Calu3 (cell line): ENCODE data around the gene HAUS7. TPM values are rescaled to one million over a fixed set of nuclear protein-coding genes. Genes with fewer than 3 reads are reported as not detected.

Source experiments
- BruUV-seq: library from RNA; stranded (reverse); fragments of 400-500 nt; replicated peaks from 2 replicates; lab custom pipeline; 2021; lab: Mats Ljungman, UMichigan
- CTCF ChIA-PET: fragments of 300-600 bp; sonication (Branson Sonifier 250); formaldehyde crosslinking; loops from one replicate; lab custom pipeline; 2022; ENCODE audit warnings: antibody characterized with exemption; lab: Charles Lee
- DNase-seq: peaks from one replicate; pipeline ENCODE4 v3.0.0; 2022
- H3K27ac Mint-ChIP-seq: one replicate; pipeline ENCODE4 v1.8.0; 2022; ENCODE audit warnings: mixed read lengths; ENCODE audit not compliant: unreplicated experiment
- H3K27me3 Mint-ChIP-seq: one replicate; pipeline ENCODE4 v1.8.0; 2022; ENCODE audit warnings: mixed read lengths; ENCODE audit not compliant: unreplicated experiment
- H3K36me3 Mint-ChIP-seq: one replicate; pipeline ENCODE4 v1.8.0; 2022; ENCODE audit warnings: mild to moderate bottlenecking, moderate library complexity, mixed read lengths; ENCODE audit not compliant: insufficient read depth, unreplicated experiment
- H3K4me1 Mint-ChIP-seq: one replicate; pipeline ENCODE4 v1.8.0; 2022; ENCODE audit warnings: mild to moderate bottlenecking, low read depth, mixed read lengths; ENCODE audit not compliant: unreplicated experiment
- H3K4me3 Mint-ChIP-seq: one replicate; pipeline ENCODE4 v1.8.0; 2022; ENCODE audit warnings: mild to moderate bottlenecking, low read depth, moderate library complexity, mixed read lengths; ENCODE audit not compliant: unreplicated experiment
- H3K9me3 Mint-ChIP-seq: one replicate; pipeline ENCODE4 v1.8.0; 2022; ENCODE audit warnings: low read depth, mixed read lengths; ENCODE audit not compliant: unreplicated experiment
- CTCF ChIP-seq: fragments of 200-600 bp; IDR thresholded peaks from one replicate; pipeline ENCODE4 v1.8.0; 2022; ENCODE audit warnings: antibody characterized with exemption; ENCODE audit not compliant: unreplicated experiment
- intact Hi-C: fragments of 100-400 bp; cut with micrococcal nuclease; formaldehyde crosslinking; loops from one replicate; pipeline ENCODE4 v1.10.0; 2022; ENCODE audit not compliant: unreplicated experiment
- total RNA-seq: library from RNA; stranded (reverse); gene quantifications from 2 replicates; pipeline ENCODE4 v1.2.3, GENCODE V29; 2022

HAUS7 gene
- total RNA-seq, 1 experiment from 2014 or later, result 38.6 TPM

- BruUV-seq, result no TSS peak
- CTCF ChIA-PET, result interaction anchor here (0.7 kb wide), 1 partner anchor 447 kb away, joined by 4 read pairs; no protein-coding TSS in a partner anchor
- Mint-ChIP-seq H3K27me3 (peaks cover 19% of the 10 kb centered on the region), H3K4me3 (no peak overlapping the region), H3K36me3 (peaks cover 13% of the 10 kb centered on the region), H3K9me3 (no peaks in the 10 kb centered on the region), H3K4me1 (no peaks in the 10 kb centered on the region), H3K27ac (no peak overlapping the region)
- peak; percentile 17 for DNase-seq
- intact Hi-C loops, result no loop called here
- TF ChIP-seq CTCF, result no peak
Measured at GRCh38 chrX:153443476-153444332, 26.7 kb downstream of the HAUS7 start.

GRCh38 chrX:153442463-153442862 lies 27.9 kb downstream of the HAUS7 start:
- CTCF ChIA-PET, result no interaction called here
- H3K27me3 Mint-ChIP-seq, result peaks cover 28% of the 10 kb centered on the region
- BruUV-seq, result no TSS peak
- H3K4me1 Mint-ChIP-seq, result no peaks in the 10 kb centered on the region
- intact Hi-C loops, result no loop called here
- DNase-seq, result no peak
- H3K36me3 Mint-ChIP-seq, result peaks cover 13% of the 10 kb centered on the region
- no peak for TF ChIP-seq CTCF
- H3K27ac Mint-ChIP-seq, result no peak overlapping the region
- no peaks in the 10 kb centered on the region for H3K9me3 Mint-ChIP-seq
- no peak overlapping the region for H3K4me3 Mint-ChIP-seq

- no peak for TF ChIP-seq CTCF
- Mint-ChIP-seq H3K4me1 (no peaks in the 10 kb centered on the region), H3K4me3 (no peak overlapping the region), H3K27ac (no peak overlapping the region), H3K27me3 (peaks cover 33% of the 10 kb centered on the region), H3K9me3 (no peaks in the 10 kb centered on the region), H3K36me3 (peaks cover 13% of the 10 kb centered on the region)
- BruUV-seq, result no TSS peak
- CTCF ChIA-PET, result no interaction called here
- intact Hi-C loops, result no loop called here
- DNase-seq, result no peak
Measured at GRCh38 chrX:153441981-153442380, 28.4 kb downstream of the HAUS7 start.

GRCh38 chrX:153441296-153441695 lies 29.1 kb downstream of the HAUS7 start:
- no peaks in the 10 kb centered on the region for H3K9me3 Mint-ChIP-seq
- BruUV-seq, result no TSS peak
- no peaks in the 10 kb centered on the region for H3K4me1 Mint-ChIP-seq
- no peak for DNase-seq
- H3K4me3 Mint-ChIP-seq, result no peak overlapping the region
- no peak for TF ChIP-seq CTCF
- intact Hi-C loops, result no loop called here
- H3K27me3 Mint-ChIP-seq, result peaks cover 40% of the 10 kb centered on the region
- no peak overlapping the region for H3K27ac Mint-ChIP-seq
- peaks cover 13% of the 10 kb centered on the region for H3K36me3 Mint-ChIP-seq
- CTCF ChIA-PET, result interaction anchor here (0.6 kb wide), 1 partner anchor 44 kb away, joined by 3 read pairs; no protein-coding TSS in a partner anchor
